ENCODE results near the gene LRCOL1.

DNA sequence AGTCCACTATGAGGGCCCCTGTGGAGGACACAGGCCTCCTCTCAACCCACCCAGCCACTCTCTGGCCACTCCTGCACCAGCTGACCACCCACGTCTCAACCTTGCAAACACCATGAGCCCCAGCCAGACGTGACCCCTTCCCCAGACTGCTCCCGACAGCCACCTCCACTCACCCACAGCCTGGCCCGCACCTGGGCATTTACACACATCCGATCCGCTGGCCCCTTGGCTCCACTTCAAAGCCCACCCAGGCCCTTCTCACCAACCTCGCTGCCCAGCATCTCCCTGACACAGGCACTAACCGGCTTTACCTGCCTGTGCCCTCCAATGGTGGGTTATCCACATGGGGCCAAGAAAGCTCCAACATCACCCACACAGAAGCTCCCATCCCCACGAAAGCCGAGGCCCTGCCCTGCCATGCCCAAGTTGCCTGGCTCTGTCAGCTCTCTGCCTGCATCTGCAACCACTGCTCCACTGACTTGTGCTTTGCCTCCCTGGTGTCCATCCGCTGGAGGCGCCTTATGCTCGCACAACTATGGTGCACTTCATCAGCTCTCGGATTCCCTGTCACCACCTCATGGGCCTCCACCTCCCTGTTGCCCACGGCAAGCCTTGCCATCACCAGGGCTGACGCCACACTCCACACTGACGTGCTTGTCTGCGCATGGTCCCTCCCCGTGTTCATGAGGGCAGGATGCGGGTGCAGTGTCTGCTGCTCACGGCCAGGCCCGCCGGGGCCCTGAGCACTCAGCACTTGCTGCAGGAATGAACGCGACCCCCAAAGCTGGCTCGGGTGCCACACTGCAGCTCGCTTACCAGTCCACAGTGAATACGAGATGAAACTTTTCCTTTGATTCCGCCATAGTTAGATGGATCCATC lies 24.9 kb upstream of the LRCOL1 start:
- TF ChIP-seq, protein P1, sequence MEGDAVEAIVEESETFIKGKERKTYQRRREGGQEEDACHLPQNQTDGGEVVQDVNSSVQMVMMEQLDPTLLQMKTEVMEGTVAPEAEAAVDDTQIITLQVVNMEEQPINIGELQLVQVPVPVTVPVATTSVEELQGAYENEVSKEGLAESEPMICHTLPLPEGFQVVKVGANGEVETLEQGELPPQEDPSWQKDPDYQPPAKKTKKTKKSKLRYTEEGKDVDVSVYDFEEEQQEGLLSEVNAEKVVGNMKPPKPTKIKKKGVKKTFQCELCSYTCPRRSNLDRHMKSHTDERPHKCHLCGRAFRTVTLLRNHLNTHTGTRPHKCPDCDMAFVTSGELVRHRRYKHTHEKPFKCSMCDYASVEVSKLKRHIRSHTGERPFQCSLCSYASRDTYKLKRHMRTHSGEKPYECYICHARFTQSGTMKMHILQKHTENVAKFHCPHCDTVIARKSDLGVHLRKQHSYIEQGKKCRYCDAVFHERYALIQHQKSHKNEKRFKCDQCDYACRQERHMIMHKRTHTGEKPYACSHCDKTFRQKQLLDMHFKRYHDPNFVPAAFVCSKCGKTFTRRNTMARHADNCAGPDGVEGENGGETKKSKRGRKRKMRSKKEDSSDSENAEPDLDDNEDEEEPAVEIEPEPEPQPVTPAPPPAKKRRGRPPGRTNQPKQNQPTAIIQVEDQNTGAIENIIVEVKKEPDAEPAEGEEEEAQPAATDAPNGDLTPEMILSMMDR (IDR thresholded peaks at IDR 0.05; ENCODE audit: insufficient read depth, low read length, poor library complexity, severe bottlenecking), result no peak
- TF ChIP-seq EZH2phosphoT487 (conservative IDR thresholded peaks at IDR 0.05; ENCODE audit: low read length), result no peak
